GM19395 (cell line): ENCODE results near the gene SP2.

Experiments used
- ATAC-seq: cut with Tn5 transposase; IDR thresholded peaks from one replicate; pipeline ENCODE4 v1.9.1; 2021; ENCODE audit warnings: mild to moderate bottlenecking, moderate library complexity; ENCODE audit not compliant: unreplicated experiment

The SP2 gene

DNA sequence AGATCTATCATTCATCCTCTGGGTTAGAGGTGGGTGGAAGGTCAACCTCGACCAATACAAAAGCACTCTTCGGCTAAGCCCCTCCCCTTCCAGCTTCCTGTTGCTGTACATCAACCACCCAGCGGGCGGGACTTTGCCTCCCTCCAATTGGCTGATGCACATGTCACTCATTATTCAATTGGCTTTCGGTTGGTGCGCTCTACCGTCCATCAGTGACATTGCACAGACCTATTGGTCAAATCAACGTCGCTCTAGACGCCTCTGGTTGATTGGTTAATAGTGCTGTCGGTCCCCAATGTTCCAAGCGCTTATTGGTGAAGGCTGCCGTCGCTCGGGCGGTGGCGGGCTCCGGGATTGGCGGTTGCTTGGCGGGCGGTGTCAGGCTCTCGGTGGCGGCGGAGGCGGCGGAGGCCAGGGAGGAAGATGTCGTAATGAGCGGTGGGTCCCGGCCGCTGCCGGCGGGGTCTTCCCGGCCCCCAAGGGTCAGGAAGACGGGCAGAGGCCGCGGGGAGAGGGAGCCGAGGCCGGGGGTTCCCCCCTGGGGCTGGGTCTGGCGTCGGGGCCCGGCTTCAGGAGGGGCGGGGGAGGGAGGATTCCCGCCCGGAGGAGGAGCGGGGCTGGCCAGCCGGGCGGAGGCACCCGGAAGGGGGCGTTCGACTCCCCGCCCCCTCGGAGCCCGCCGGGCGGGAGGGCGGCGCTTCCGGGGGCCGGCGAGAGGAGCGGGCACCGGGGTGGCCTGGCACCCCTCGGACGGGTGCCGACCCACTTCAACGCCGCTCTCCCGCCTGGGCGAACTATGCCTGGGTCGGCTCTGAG lies at the start of gene SP2:
SP2 (plus strand) TSS at position 381 of the 816 bp plus-strand sequence; CDS start at position 432, 51 bp downstream.
- ATAC-seq, result peak; percentile 93

- no peak for ATAC-seq
Observed at GRCh38 chr17:47846716-47847340, 49.2 kb upstream of the SP2 start.

DNA sequence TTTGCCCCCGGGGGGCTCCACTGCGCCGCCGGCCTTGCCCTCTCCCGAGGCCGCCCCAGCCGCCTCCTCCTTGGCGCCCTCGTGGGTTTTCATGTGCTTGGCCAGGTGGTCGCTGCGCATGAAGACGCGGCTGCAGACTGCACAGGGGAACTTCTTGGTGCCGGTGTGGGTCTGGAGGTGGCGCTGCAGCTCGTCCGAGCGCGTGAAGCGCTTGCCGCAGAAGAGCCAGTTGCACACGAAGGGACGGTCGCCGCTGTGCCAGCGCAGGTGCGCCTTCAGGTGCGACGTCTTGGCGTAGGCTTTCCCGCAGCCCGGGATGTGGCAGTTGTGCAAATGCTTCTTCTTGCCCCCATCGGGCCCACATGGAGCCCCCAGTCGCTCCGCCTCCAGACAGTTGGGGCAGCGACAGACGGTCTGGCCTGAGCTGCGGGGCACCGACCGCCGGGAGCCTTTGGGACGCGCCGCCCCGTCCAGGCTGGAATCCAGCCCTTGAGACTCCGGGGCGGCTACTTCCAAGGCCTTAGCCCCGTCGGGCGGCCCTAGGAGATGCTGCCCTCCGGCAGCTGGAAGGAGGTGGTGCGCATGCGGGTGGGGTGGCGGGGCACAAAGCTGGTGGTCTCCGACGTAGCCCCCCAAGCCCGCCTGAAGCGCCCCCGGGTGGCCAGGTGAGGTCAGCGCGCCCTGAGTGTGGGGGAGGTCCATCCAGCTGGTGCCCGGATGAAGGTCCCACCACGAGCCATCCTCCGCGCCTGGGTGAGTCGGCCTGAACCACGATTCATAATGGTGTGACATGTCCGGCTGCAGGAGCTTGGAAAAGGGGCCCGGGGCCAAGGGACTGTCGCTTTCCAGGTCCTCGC lies 48.5 kb upstream of the SP2 start:
- no peak for ATAC-seq

GRCh38 chr17:47848198-47848513 lies 47.9 kb upstream of the SP2 start:
- no peak for ATAC-seq

GRCh38 chr17:47850373-47850691 lies 45.7 kb upstream of the SP2 start:
- ATAC-seq, result no peak

- ATAC-seq, result no peak
Observed at GRCh38 chr17:47850692-47851573, 45.1 kb upstream of the SP2 start, which contains the start of gene SP6. SP6 (minus strand) TSS chr17:47851163; CDS start chr17:47848429, 2,734 bp downstream.

DNA sequence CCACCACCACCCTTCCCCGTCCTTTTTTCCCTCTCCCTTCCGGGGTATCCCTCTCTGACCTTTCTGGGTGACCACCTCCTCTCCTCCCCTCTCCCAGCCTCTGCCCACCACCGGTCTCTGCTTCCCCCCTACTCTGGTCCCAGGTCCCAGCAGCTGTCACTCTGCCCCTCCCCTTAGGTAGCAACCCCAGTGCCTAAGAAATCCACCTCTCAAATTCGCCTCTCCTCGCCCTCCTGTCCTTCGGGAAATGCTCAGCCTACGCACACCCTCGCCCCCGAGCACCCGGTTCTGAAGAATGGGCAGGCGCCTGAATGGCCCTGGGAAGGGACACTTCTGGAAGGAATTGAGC lies 44.3 kb upstream of the SP2 start:
- ATAC-seq, result no peak

- no peak for ATAC-seq
Observed at GRCh38 chr17:47852113-47852949, 43.7 kb upstream of the SP2 start.

GRCh38 chr17:47853616-47854015 lies 42.4 kb upstream of the SP2 start:
- no peak for ATAC-seq

- no peak for ATAC-seq
Observed at GRCh38 chr17:47855737-47856136, 40.3 kb upstream of the SP2 start.

GRCh38 chr17:47856830-47857229 lies 39.2 kb upstream of the SP2 start:
- no peak for ATAC-seq

DNA sequence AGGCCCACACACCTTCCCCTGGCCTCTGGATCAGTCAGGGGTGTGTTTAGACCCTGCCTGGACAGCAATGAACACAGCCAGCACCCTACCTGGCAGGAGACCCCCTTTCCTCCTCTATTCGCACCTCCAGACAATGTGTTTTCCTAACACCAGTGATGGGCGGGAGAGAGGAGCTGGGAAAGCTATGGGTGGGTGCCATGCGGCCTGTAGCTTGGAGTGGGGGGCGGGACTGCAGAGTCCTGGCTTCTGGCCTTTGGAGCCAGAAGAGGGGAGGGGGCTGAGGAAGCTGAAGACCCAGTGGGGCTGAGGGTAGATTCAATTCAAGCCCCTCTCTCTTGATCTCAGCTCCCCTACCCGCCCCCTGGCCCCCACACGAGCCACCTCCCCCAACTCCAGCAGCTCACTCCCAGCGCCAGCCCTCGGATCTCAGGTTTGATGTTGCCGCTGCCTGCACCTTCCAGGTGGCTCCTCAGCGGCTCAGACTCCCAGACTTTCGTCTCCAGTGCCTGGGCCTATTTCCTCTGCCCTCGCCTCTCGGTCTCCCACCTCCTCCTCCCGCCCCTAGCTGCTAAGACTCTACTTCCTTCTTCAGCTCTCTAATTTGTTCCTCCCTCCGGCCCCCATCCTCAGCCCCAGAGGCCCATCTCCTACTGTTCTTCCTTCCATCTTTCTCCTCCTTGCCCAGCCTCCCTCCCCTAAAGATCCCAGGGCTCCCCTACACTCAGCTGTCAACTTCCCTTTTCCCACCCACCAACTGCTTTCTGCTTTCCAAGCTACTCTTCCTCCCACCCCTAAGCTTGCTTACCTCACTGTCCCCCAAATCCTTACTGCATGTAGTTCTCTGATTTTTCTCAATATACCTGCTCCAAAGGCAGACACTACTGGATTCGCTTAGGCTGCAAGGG lies 38.2 kb upstream of the SP2 start:
- ATAC-seq, result no peak

- ATAC-seq, result no peak
Observed at GRCh38 chr17:47860386-47860785, 35.6 kb upstream of the SP2 start.

DNA sequence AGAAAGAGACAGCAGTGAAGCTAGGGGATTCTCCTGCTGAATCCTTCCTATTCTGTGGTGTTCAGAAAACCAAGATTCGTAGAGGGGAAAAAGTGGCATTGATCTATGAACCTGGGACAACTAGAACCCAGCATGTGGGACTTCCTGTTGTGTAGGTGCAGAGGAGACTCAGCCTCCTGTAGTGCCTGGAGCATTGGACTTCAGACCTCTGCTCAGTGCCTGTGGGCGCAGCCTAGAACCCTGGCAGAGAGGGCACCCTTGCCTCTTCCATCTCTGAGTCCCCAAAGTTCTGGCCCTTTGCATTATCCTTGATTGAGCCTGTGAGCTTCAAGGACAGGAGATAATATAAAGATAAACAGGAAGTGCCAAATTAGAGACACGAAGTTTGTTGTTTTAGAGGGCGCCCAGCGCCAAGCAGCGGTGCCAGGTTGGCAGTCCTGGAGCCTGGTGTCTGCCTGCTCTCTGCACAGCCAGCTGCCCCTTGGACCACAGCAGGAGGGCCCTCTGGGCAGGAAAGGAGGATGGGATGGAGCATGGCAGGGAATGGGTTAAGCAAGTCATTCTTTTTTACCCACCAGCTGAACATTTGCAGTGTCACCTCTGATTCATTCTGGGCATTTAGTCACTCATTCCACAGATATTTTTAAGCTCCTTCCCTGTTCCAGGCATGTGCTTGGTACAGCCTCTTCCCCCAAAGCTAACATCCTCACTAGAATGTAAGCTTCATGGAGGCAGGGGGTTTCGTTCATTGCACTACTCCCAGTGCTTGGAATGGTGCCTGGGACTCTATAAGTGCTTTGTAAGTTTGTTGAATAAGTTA lies 33.2 kb upstream of the SP2 start:
- no peak for ATAC-seq

- ATAC-seq, result no peak
Observed at GRCh38 chr17:47864791-47865216, 31.2 kb upstream of the SP2 start.

DNA sequence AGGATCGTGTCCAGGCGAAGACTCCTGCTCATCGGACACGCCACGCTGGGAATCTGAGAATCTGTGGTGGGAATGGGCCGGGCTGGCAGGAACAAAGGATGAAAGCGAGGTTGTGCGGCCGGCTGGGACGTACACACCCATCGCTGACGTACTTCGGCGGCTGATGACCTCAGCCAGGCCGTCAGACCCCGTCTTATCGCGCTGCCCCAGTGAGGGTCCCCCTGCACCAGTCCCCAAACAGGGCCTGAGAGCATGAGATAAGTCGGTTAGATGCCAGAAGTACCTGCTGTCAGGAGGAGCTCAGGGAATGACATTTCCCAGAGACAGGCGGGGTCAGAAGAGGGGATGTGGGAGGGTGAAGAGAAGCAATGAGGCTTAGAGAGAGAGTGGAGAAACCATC lies 29.1 kb upstream of the SP2 start:
- no peak for ATAC-seq

DNA sequence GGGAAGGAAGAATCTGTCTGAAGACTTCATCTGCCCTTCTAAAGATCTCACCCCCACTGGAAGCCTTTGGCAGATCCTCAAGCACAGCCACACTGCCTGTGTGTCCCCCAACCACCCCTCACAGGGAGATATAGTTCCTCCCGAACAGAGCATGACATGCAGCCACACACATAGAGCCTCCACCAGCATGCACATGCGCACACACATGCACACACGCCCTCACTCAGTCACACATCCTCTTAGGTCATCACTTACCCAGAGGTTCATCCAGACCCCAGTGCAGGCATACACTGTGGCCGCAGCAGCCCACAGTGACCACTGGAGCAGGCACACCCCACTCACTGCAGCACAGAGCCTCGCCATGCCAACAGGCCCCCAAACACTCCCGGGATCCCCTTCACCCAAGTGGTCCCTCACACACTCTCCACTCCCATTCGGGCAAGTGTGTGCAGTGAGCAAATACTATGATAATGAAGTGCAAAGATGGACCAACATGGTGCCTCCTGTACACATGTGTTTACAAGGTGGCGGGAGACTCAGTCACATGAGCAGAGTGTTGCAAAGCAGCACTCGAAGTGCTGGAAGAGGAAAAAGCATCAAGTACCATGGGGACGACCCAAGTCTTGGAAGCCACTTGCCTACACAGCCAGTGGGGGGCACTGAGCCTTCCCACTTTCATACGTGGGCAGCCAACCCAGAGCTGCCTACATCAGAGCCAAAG lies 28.1 kb upstream of the SP2 start:
- ATAC-seq, result no peak
